GM12892 (cell line): ENCODE data around the gene C10orf105. TPM values are rescaled to one million over a fixed set of nuclear protein-coding genes. Genes with fewer than 3 reads are reported as not detected.

ENCODE experiments used
- DNase-seq: peaks from one replicate; pipeline ENCODE4 v3.0.0; 2011; ENCODE audit not compliant: insufficient read length
- FAIRE-seq: peaks from 2 replicates; lab custom pipeline; 2011; peaks lifted over from hg19 to GRCh38; lab: Jason Lieb, UNC
- POLR2A ChIP-seq: IDR thresholded peaks from 2 replicates; pipeline ENCODE4 v1.6.1; 2011; ENCODE audit warnings: low read depth, low read length, control low read depth
- POLR2AphosphoS5 ChIP-seq: IDR thresholded peaks from 2 replicates; pipeline ENCODE4 v1.6.1; 2011; ENCODE audit warnings: low read depth, low read length, control low read depth
- TAF1 ChIP-seq: IDR thresholded peaks from 2 replicates; pipeline ENCODE4 v1.6.1; 2011; ENCODE audit warnings: low read depth, mild to moderate bottlenecking, control low read depth, low read length, borderline replicate concordance
- polyA plus RNA-seq: library from polyadenylated mRNA; unstranded; fragments of >200 nt; gene quantifications from one replicate; pipeline ENCODE4 v1.2.1, GENCODE V29; 2012; ENCODE audit warnings: missing spikeins, inconsistent platforms; ENCODE audit not compliant: missing spikeins

Gene C10orf105
- 0.11 TPM for polyA plus RNA-seq

DNA sequence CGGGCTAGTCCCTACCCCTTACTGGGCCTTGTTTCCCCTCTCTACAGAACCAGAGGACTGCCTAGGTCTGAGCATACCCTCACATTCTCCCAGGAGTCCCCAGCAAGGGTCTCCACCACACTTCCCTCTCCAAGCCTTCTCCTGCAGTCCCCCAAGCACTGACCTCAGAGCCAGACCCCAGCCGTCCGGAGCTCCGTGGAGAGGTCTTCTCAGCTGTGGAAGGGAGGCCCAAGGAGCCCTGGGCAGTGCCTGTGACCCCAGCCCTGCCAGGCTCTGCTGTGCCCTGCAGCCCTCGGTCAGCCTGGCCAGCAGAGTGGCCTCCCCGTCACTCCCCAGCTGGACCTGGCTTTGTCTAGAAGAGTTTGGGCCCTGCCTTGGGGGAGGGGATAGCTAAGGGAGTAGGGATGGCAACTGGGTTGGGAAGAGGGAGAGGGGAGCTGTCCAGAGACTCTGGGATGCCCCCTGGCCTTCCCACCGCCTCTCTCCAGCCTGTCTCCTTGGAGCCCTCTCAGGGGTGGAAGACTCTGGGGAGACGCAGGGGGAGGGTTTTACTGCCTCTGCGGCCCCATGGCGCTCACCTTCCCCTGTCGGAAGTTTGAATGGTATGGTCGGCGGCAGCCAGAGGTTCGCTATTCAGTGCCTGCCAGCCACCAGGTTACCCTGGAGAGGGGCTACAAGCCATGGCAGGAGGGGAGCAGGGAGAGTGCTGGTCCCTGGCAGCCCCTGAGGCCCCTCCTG lies at the start of gene C10orf105:
TSS of gene C10orf105 (minus strand) at position 315 of the 738 bp plus-strand sequence. CDS start 3,441 bp downstream, outside the sequence.
- DNase-seq, result no peak
- FAIRE-seq, result no peak
- TF ChIP-seq POLR2AphosphoS5, result no peak
- TF ChIP-seq TAF1, result no peak
- TF ChIP-seq POLR2A, result no peak

DNA sequence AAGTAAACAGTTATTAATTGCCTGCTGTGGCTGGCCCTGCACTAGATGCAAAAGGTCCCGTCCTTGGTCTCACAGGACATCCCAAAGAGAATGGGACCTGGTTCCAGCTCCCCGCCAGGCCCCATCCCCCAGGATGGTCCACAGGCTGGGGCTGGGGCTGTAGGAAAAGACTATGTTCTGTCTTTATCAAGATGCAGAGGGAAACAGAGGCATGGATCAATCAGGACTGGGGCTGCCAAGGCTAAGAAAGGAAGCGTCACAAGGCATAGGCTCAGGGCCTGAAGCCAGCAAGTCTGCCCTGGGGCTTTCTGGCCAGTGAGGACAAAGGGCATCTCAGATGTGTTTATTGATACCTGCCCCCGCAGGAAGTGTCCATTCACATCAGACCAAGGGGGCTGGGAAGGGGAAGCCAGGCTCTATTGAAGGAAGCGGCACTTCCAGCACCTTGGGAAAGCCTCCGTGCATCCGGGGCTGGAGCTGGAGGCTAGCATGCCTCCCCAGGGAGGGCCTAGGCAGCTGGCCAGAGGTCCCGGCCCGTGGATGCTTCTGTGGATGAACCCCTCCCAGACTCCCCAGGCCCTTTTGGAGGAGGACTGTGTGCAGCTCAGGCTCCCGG lies 48.0 kb upstream of the C10orf105 start:
- DNase-seq (no peak), FAIRE-seq (no peak)
- no peak for TF ChIP-seq POLR2A
- no peak for TF ChIP-seq TAF1
- TF ChIP-seq POLR2AphosphoS5, result no peak

- TF ChIP-seq TAF1, result no peak
- TF ChIP-seq POLR2AphosphoS5, result no peak
- TF ChIP-seq POLR2A, result no peak
- FAIRE-seq, result no peak
- no peak for DNase-seq
Measured at GRCh38 chr10:71766717-71767419, 47.3 kb upstream of the C10orf105 start.

DNA sequence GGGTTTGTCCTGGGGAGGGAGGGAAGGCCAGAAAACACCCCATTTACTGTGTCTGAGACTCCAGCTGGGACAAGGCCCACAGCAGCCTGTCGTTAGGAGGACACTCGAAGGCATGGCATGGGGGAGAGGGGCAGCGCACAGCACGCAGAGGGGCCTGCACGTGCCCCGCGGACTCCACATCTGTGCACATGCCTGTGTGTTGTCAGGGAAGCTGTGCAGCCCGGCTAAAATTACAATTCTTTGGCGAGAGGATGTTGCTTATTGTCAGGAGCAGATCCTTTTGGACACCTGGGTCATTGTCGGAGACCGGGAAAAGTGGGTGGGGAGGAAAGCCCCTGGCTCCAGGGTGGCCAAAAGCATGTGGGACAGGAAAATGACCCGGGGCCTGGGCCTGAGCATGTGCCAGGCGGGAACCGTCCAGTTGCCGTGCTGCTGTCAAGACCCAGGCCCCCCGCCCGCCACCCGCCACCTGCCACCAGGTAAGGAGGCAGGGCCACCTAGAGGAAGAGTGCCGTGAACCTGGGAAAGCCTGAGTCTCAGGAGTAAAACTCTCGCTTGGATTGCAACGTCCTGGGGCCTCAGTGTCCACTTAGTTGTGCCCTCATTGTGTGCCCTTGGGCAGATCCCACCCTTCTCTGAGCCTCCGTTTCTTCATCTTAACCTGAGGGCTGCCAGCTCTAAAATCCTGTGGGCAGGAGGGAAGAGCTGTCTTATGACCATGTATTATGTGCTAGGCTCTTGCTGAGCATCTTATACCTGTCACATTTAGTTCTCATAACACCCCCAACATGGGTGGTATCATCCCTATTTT lies 46.5 kb upstream of the C10orf105 start:
- no peak for TF ChIP-seq POLR2A
- TF ChIP-seq TAF1, result no peak
- TF ChIP-seq POLR2AphosphoS5, result no peak
- no peak for FAIRE-seq
- no peak for DNase-seq

DNA sequence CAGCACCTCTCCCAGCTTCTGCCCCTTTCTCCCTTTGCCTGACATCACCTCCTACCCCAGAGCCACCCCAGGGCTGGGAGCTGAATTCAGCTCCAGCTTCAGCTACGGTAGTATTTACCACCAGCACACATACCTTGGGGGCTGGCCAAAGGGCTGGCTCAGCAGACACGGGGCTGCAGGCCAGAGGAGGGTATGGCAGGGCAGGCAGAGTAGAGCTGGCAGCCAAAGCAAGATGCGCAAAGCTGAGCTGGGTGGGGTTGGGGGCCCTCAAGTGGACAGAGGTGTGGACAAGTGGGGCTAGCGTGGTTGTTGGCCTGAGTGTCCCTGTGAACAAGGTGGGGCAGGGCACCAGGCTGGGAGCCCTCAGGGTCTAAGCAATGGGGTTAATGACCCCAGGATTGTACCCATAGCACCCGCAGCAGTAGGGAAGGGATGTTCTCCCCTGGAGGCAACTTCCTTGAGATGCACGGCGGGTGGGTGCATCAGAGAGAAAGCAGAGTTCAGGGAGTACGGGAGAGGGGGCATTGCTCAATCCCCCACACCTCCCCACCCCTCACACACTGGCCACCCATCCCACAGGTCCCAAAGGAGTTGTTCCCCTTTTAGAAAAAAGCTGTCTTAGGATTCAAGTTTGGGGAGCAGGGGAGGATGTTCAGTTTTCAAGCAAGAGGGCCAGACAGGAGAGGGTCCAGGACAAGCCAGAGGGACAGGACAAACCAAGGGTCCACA lies 45.8 kb upstream of the C10orf105 start:
- TF ChIP-seq TAF1 (no peak), POLR2A (no peak), POLR2AphosphoS5 (no peak)
- no peak for FAIRE-seq
- no peak for DNase-seq

DNA sequence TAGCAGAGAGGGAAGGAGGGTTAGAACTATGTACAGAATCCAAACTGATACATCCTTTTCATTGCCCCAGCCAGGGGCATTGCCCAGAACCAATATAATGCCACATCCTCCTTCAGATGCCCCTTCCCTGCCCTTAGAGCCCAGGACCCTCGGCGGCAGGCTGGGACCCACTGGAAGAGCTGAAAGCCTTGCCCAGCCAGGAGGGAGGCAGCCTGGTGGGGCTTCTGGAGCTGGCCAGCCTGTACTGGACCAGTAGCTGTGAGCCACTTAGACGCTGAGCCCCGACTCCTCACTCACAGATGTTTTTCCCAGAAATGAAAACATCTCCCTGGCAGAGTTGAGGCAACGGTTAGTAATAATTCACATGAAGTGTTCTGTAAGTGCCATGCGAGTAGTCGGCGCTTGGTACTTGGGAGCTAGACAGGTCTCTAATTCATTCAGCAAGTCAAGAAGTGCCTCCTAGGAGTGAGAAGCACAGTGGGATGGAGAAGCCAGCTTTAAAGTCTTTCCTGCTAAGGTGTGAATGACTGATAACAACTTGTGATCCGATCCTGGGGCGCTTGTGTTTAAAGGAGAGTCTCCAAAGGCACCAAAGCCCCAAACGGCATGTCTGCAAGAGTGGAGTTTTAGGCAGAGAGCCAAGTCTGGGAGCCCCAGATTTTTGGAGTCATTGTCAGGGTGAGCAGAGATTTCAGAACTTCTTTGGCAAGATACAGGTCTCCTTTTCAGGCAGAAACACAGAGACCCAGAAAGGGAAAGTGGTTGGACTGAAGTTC lies 44.0 kb upstream of the C10orf105 start:
- no peak for FAIRE-seq
- TF ChIP-seq TAF1 (no peak), POLR2AphosphoS5 (no peak), POLR2A (no peak)
- DNase-seq, result no peak

- DNase-seq (no peak), FAIRE-seq (no peak)
- TF ChIP-seq TAF1, result no peak
- TF ChIP-seq POLR2A, result no peak
- TF ChIP-seq POLR2AphosphoS5, result no peak
Measured at GRCh38 chr10:71762324-71762723, 42.7 kb upstream of the C10orf105 start.

GRCh38 chr10:71761541-71762113 lies 42.0 kb upstream of the C10orf105 start:
- no peak for TF ChIP-seq TAF1
- TF ChIP-seq POLR2AphosphoS5, result no peak
- no peak for TF ChIP-seq POLR2A
- FAIRE-seq, result no peak
- no peak for DNase-seq

DNA sequence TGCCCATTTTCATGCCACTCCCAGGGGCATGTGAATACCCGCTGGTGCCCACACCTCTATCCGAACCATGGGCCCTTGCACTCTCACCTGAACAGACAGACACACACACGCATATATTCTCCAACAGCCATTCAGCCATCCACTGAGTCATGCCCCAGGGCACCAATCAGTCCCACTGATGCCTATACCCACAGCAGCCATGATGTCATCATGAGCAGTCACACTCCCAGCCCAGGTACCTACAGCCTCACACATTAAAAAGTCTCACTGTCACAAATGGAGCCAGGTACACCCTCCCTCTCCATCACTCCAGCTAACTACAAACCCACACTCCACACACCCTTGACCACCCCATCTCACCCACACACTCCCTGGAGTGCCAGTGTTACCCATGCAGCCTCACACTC lies 41.5 kb upstream of the C10orf105 start:
- TF ChIP-seq POLR2A (no peak), TAF1 (no peak), POLR2AphosphoS5 (no peak)
- DNase-seq, result no peak
- FAIRE-seq, result no peak
